ENCODE measurements around the gene CD4. TPM values are rescaled to one million over a fixed set of nuclear protein-coding genes. Genes with fewer than 3 reads are reported as not detected.

CD4 gene
- total RNA-seq, 2 donors from 2014 or later, result 0.77 to 1.3 TPM

DNA sequence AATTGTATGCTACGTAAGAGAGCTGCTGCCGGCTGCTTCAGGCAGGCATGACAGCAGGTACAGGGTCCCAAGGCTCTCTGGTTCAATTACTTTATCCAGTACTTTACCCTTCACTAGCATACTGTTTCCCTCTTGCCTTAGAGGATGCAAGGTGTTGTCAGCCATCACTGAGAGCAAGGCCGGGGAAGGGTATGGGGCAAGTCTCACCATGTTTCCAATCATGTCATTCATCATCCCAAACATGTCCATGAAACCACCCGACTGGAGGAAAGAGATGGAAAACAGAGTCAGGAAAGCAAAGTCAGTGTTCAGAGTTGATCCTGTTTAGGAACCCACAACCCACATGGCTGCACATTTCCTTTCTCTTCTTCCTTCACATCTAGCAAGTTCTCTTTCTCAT lies 38.8 kb upstream of the CD4 start:
- H3K36me3 Mint-ChIP-seq (ENCODE audit: low read depth), result peaks cover 62% of the 10 kb centered on the region
- H3K4me3 ChIP-seq (ENCODE audit: low read length), result no peak overlapping the region
- H3K36me3 ChIP-seq (ENCODE audit: control insufficient read depth, insufficient read depth, low read length), result peaks cover 58% of the 10 kb centered on the region
- H3K4me1 Mint-ChIP-seq, result peaks cover 18% of the 10 kb centered on the region
- no peaks in the 10 kb centered on the region for H3K9me3 ChIP-seq (ENCODE audit: control insufficient read depth, low read length)
- H3K9ac ChIP-seq (ENCODE audit: extremely low read depth, low read length, poor library complexity, severe bottlenecking), result no peak overlapping the region
- no peaks in the 10 kb centered on the region for H3K27me3 Mint-ChIP-seq (ENCODE audit: insufficient read depth)
- H3K27ac ChIP-seq (ENCODE audit: low read depth, low read length), result no peak overlapping the region
- H3K27me3 ChIP-seq (ENCODE audit: control insufficient read depth, insufficient read depth, low read length, poor library complexity, severe bottlenecking), result no peaks in the 10 kb centered on the region
- 94 to 100% methylated on average over 3 to 4 of the region's 4 CpGs for WGBS, 2 experiments (ENCODE audit: insufficient coverage in 1 of 2, insufficient read length in 1 of 2)
- H3K4me1 ChIP-seq (ENCODE audit: control insufficient read depth, insufficient read depth, low read length), result peaks cover 5% of the 10 kb centered on the region
- TF ChIP-seq, protein P1, sequence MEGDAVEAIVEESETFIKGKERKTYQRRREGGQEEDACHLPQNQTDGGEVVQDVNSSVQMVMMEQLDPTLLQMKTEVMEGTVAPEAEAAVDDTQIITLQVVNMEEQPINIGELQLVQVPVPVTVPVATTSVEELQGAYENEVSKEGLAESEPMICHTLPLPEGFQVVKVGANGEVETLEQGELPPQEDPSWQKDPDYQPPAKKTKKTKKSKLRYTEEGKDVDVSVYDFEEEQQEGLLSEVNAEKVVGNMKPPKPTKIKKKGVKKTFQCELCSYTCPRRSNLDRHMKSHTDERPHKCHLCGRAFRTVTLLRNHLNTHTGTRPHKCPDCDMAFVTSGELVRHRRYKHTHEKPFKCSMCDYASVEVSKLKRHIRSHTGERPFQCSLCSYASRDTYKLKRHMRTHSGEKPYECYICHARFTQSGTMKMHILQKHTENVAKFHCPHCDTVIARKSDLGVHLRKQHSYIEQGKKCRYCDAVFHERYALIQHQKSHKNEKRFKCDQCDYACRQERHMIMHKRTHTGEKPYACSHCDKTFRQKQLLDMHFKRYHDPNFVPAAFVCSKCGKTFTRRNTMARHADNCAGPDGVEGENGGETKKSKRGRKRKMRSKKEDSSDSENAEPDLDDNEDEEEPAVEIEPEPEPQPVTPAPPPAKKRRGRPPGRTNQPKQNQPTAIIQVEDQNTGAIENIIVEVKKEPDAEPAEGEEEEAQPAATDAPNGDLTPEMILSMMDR (conservative IDR thresholded peaks at IDR 0.05), result no peak
- no peaks in the 10 kb centered on the region for H3K9me3 Mint-ChIP-seq
- H3K4me3 Mint-ChIP-seq, result no peak overlapping the region
- peak overlapping the region; percentile 52 for H3K27ac Mint-ChIP-seq
- no peak for DNase-seq

DNA sequence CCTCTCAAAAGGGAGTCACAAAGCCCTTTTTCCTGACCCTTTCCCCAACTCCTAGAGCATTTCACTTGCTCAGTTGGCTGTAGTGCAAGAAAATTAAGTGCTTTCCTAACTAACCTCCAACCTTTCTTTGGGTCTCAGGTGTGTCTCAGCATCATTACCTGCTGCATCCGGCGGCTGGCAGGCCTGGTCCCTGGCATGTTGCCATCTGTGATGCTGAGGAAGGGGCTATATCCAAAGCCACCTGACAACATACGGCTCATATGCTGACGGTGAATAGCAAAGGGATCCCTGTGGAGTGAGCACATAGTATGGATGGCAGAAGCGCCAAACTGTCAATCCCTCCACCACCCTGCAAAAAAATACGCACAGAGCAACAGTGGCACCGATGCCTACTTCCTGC lies 37.6 kb upstream of the CD4 start:
- H3K36me3 Mint-ChIP-seq (ENCODE audit: low read depth), result peaks cover 51% of the 10 kb centered on the region
- H3K9me3 Mint-ChIP-seq, result no peaks in the 10 kb centered on the region
- peak overlapping the region; percentile 95 for H3K9ac ChIP-seq (ENCODE audit: extremely low read depth, low read length, poor library complexity, severe bottlenecking)
- WGBS, 2 experiments (ENCODE audit: insufficient coverage in 1 of 2, insufficient read length in 1 of 2), result 90 to 95% methylated on average over 6 to 7 of the region's 7 CpGs
- H3K9me3 ChIP-seq (ENCODE audit: control insufficient read depth, low read length), result no peaks in the 10 kb centered on the region
- H3K27me3 Mint-ChIP-seq (ENCODE audit: insufficient read depth), result peaks cover 2% of the 10 kb centered on the region
- H3K4me3 ChIP-seq (ENCODE audit: low read length), result peak overlapping the region; percentile 94
- H3K27ac Mint-ChIP-seq, result peak overlapping the region; percentile 100
- no peak overlapping the region for H3K27ac ChIP-seq (ENCODE audit: low read depth, low read length)
- peaks cover 5% of the 10 kb centered on the region for H3K4me1 ChIP-seq (ENCODE audit: control insufficient read depth, insufficient read depth, low read length)
- no peak for DNase-seq
- TF ChIP-seq, protein P1 (conservative IDR thresholded peaks at IDR 0.05), result no peak
- H3K27me3 ChIP-seq (ENCODE audit: control insufficient read depth, insufficient read depth, low read length, poor library complexity, severe bottlenecking), result no peaks in the 10 kb centered on the region
- peak overlapping the region; percentile 91 for H3K4me3 Mint-ChIP-seq
- peaks cover 18% of the 10 kb centered on the region for H3K4me1 Mint-ChIP-seq
- peaks cover 53% of the 10 kb centered on the region for H3K36me3 ChIP-seq (ENCODE audit: control insufficient read depth, insufficient read depth, low read length)

DNA sequence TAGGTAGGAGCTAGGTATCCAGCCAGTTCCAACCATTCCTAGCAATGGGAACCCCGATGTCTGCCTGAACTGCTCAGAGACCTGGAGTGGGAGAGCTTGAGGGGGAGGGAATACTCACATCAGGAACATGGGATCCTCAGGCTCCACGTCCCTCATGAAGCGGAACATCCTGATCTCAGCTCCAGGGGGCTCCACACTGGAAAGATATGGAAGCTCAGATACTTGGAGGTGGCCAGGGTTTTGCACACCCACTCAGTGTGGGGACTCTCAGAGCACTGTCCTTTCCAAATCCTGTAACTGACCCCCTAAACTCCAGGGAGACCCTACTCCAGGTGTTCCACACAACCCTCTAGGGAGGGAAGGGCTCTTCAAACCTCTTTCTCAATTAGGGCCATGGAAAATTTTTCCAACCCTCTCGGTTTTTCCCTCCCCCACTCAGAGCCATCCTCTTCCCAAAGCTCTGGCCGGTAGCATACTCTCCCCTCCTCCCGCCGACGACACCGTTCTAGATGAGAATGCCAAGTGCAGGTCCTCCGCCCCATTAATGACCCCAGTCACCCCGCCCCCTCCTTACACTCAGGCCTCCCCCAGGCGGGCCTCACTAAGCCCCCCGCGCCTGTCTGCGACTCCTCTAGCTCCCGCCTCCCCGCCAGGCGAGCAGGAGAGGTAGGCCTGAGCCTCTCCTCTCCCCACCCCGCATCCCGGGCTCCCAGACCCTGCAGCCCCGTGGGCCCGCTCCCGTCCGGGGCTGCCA lies 37.0 kb upstream of the CD4 start:
- Mint-ChIP-seq H3K9me3 (no peaks in the 10 kb centered on the region), H3K27me3 (ENCODE audit: insufficient read depth) (peaks cover 5% of the 10 kb centered on the region), H3K4me1 (peaks cover 19% of the 10 kb centered on the region), H3K27ac (peak overlapping the region; percentile 100), H3K36me3 (ENCODE audit: low read depth) (peaks cover 46% of the 10 kb centered on the region), H3K4me3 (peak overlapping the region; percentile 91)
- H3K4me1 ChIP-seq (ENCODE audit: control insufficient read depth, insufficient read depth, low read length), result peaks cover 5% of the 10 kb centered on the region
- WGBS, 2 experiments (ENCODE audit: insufficient coverage in 1 of 2, insufficient read length in 1 of 2), result 6 to 11% methylated on average over 7 to 24 of the region's 24 CpGs
- no peaks in the 10 kb centered on the region for H3K27me3 ChIP-seq (ENCODE audit: control insufficient read depth, insufficient read depth, low read length, poor library complexity, severe bottlenecking)
- peak overlapping the region; percentile 97 for H3K27ac ChIP-seq (ENCODE audit: low read depth, low read length)
- peak overlapping the region; percentile 94 for H3K4me3 ChIP-seq (ENCODE audit: low read length)
- H3K9me3 ChIP-seq (ENCODE audit: control insufficient read depth, low read length), result no peaks in the 10 kb centered on the region
- peak; percentile 69 for DNase-seq
- TF ChIP-seq, protein P1 (conservative IDR thresholded peaks at IDR 0.05), result peak; percentile 74
- H3K36me3 ChIP-seq (ENCODE audit: control insufficient read depth, insufficient read depth, low read length), result peaks cover 47% of the 10 kb centered on the region
- H3K9ac ChIP-seq (ENCODE audit: extremely low read depth, low read length, poor library complexity, severe bottlenecking), result peak overlapping the region; percentile 95
